Suppressor macrophage treated with lipopolysaccharide for 1 hour (primary cell): ENCODE data around the gene DIRAS1.

Source experiments
- DNase-seq, 3 donors: peaks; one replicate each; pipeline ENCODE4 v3.0.0-alpha.2; 2020 to 2022

Gene DIRAS1, protein sequence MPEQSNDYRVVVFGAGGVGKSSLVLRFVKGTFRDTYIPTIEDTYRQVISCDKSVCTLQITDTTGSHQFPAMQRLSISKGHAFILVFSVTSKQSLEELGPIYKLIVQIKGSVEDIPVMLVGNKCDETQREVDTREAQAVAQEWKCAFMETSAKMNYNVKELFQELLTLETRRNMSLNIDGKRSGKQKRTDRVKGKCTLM

DNA sequence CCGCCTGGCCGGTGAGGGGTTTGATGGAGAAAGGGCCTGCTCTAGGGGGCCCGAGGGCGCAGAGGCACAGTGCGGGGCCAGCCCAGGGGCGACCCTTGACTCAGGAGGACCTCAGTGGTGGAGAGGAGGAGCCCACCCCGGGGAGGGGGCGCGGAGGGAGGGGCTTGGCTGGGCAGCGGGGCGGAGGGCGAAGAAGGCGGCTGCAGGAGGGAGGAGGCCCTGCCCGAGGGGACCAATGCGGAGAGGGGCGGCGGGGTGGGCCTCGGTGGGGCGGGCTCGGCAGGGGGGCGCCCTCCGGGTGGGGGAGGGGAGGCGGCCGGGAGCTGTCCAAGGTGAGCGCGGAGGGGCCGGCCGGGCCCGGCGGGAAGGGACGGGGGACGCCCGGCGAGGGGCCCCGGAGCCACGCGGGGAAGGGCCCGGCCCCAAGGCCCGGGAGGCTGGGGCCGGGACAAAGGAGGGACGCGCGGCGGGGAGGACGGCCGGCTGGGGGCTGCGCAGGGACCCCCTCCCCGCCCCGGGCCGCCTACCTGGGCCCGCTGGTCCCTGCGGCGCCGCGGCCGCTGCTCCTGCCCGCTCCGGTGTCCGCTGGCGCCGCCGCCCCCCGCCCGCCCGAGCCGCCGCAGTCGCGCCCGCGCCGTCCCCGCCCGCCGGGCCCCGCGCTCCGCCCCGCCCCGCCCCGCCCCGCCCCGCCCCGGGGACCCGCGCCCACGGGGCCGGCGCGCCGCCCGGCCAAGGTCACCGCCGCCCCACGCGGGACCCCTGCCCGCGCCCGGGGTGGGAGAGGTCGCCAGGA lies at the start of gene DIRAS1:
Gene DIRAS1, minus strand, starts transcription at position 596 of the 793 bp plus-strand sequence. CDS start 3,566 bp downstream, outside the sequence.
- DNase-seq: peak in 1 of 3 donors; percentile 38

DNA sequence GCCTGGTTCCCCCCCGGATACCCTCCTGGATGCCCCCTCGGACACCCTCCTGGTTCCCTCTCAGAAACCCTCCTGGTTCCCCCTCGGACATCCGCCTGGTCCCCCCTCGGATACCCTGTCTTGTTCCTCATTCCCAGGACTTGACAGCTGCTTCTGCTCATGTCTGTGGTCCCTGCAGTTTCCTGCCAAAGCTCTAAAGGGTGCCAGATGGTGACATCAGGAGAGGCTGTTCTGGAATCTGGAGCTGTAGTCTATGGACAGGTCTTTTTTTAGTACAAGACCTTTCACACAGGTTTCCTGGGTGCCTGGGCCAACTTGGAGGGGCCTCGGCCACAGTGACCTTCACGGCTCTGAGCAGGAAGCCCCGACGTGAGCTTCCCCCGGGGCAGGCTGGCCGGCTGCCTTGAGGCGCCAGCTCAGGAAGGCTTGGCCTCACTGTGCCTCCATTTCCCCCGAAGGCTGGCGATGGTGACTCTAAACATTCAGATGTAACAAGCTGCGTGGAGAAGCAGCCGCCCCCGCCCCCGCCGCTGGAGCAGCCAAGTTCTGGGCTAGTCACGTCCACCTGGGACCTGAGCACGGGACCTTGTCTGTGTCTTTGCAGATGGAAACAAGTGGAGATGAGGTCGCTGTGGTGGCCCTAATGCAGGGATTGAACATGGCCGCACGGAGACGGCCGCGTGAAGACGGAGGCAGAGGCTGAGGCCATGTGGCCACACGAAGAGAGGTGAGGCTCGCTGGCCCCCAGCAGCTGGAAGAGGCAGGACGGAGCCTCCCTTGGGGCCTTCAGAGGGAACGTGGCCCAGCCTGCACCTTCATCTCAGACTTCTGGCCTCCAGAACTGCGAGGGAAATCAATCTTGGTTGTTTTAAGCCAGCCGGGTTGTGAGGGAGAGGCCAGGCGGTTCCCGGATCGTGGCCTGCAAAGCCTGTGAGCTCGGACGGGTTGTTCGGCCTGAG lies 49.2 kb upstream of the DIRAS1 start:
- peak; percentile 38 to 64 (median 42) for DNase-seq

DNA sequence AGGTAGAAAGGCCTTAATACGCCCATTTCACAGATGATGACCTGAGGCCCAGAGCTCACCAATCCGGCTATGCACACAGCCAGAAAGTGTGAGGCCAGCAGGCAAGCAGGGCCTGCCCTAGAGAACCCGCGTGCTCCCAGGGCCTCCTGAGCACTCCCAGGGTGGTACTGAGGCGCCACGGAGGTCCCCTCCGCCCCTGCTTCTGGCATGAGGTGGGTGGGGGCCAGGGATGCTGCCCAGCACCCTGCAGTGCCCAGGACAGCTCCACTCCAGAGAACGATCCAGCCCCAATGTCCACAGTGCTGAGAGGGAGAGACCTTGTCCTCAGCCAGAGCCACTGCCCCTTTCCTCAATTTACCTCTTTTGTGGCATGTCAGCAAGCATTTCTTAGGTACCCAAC lies 48.0 kb upstream of the DIRAS1 start:
- no peak for DNase-seq

DNA sequence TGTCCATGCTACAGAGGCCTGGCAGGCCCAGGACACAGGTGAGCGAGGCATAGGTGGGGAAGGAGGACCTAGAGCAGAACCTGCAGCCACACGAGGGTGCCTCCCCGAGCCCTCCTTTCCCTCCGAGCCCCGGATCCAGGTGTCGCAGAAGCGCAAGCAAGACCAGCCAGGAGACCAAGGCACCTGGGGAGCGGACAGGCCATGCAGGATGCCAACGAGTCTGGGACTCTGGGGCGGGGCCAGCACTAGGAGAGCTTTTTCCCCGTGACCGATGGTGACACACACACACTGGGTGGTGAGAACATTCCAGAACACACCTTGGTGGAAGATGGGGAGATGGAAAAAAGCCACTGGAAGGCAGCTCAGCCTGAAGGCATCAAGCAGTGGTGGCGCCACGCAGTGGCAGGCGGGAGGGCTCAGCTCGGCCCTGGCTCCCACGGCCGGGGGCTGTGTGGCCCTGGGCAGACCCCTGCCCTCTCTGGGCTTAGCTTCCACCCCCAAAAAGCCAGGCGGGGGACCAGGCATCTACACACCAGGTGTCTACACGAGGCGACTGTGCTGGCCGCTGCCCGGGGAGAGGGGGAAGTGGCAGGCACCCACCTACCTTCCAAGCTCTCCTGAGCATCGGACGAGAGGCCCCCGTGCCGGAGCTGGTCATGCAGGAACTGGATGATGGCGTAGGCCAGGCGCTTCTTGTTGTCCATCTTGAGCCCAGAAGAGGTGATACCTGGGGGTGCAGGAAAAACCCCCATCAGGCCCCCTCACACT lies 47.4 kb upstream of the DIRAS1 start:
- no peak for DNase-seq

DNA sequence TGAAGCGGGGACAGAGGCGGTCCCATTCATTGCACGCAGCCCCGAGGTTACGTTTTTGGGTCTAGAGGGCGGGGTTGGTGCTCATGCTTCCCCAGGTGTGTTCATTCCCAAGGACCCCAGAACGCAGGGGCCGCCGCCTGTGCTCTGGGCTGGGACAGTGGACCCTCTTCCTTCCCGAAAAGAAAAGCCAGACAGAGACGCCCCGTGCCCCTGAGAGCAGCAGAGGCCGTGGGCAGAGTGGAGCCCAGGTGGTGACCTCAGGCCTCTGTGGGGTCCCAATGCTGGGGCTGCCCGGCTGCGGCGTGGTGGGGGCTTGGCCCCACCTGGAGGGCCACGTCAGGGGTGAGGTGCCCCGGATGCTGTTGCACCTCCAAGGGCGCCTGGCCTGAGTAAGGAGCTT lies 46.5 kb upstream of the DIRAS1 start:
- DNase-seq: no peak

DNA sequence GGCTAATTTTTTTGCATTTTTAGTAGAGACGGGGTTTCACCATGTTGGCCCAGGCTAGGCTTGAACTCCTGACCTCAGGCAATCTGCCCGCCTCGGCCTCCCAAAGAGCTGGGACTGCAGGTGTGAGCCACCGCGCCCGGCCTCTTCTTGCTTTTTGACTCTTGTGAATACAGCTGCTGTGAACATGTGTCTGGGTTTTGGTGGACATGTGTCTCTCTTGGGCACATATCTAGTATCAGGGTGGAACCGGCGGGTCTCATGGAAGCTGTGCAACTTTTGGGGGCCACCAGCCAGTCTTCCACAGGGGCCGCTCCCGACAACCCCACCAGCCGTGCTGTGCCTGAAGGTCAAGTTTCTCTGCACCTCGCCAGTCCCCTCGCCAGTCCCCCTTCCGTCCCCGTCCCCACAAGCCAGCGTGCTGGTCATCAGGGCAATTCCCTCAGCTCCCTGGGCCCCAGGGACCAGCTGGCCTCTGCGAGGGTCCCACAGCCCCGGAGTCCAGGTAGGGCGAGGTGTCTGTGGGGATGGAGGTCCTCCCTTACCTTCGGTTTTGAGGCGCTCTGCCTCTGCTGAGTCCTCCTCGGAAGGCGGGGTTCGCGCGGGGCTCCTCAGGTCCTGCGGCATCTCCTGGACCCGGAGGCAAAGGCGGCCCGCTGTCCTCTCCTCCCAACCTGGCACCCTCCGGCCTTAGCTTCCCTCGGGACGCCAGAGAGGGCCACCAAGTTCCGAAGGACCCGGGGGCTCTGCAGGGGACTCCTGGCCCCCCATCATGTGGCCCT lies 45.6 kb upstream of the DIRAS1 start:
- DNase-seq: no peak

DNA sequence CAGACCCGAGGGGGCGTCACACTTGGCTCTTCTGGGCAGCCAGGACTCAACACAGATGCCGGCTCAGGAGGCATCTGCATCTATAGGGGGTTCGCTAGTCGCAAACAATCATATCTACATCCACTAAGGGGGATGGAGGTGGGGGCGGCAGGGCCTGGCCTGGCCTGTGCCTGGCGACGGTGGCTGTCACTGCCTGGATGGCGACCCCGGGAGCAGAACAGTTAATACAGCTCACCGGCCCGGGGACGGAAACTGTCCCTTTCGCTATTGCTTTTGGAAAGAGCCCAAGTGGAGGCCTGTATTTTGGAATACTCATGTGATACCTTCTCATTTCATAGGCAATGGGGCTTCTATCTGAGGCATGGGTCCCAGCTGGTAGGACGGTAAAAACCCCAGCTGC lies 44.2 kb upstream of the DIRAS1 start:
- DNase-seq: no peak

DNA sequence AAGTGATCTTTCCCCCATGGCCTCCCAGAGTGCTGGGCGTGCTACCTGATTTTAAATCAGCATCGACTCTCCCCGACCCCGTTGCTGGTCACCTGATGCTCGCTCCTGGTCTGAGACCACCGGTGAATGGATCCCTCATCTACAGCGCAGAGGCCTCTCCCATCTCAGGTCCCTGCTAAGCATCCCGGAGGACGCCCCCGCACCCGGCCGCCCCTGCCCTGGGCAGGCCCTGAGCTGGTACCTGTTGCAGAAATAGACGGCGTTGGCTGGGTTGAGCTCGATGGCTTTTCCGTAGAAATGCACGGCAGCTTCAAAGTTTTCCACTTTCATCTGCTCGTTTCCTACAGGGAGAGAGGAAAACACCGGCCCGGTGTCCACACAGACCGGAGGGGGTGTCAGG lies 43.8 kb upstream of the DIRAS1 start:
- no peak for DNase-seq

DNA sequence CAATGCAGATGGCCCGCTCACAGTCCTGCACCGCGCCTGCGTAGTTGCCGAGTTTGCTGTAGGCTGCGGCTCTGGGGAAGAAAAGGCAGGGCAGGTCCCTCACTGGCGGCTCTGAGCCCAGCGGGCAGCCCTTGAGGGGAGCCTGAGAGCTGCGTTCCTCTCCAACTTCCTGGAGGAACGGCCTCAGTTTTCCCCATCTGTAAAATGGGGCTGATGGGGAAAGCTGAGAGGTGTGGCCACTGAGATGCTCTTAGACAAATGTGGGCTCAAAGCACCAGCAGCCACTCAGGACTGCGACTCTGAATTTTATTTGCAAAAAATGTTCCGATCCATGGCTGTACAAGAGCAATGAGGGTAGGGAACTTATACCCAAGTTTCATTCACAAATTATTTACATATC lies 42.5 kb upstream of the DIRAS1 start:
- no peak for DNase-seq

DNA sequence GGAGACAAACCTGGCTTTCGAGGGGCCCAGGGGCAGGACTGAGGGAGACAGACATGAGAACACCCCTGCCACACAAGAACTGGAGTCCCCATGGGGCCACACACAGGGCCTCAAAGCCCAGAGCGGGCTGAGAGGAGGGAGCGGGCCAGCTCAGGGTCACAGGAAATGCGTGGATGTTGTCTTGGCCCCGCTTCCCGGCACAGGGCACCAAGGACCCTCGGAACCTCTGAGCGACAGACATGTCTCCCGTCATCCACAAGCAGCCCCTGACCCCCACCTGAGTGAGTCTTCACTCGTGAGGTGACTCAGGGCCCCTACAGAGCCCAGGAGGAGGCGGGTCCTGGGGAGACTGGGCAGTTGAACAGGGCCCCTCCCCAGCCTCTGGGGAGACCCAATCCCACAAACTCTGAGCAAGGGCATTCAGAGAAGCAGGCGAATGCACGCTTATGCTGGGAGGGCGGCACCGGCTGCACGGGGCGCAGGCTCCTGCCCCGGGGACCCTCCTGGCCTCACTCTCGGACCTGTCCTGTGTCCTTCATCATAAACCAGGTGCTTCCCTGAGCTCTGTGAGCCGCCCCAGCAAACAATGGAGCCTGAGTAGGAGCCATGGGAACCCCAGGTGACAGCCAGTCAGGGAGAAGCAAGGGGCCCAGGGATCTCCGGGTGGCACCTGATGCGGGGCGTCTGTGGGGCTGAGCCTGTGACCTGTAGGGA lies 41.8 kb upstream of the DIRAS1 start:
- no peak for DNase-seq

DNA sequence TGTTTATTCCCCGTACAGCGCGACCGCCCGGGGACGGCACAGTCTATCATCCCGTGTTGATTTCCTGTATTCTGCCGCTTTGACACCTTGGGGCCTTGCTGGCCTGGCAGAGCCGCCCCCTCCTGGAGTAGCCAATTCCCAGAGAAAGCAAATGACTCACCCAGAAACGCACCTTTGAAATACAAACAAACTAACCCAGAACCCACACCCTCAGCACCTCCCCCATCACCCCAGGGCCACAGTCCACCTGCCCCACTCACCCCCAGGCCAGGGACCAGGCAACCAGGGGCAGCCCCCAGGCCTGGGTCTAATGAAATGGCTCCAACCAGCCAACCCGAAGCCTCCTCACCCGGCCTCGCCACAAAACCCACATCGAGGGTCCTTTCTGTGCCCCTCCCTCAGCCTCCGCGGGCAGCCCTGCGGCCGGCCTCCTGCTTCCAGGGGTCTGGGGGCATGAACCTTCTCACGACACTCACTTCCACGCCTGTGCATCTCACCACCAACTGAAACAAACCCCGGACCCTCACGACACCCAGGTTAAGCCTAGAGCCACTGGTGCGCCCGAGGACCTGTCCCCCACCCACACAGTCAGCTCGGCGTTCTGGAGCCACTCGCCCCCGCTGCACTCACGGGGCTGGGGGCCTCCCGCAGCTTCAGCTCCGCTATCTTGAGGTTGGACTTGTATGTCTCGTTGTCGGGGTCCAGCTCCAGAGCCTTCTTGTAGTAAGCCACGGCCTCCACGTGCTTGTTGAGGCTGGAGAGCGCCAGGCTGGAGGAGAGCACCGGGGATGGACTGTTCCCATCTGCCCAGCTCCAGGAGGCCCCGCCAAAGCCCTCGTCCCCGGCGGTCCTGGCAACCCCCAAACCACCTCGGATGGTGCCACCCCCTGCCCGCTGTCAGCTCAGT lies 41.0 kb upstream of the DIRAS1 start:
- no peak for DNase-seq

DNA sequence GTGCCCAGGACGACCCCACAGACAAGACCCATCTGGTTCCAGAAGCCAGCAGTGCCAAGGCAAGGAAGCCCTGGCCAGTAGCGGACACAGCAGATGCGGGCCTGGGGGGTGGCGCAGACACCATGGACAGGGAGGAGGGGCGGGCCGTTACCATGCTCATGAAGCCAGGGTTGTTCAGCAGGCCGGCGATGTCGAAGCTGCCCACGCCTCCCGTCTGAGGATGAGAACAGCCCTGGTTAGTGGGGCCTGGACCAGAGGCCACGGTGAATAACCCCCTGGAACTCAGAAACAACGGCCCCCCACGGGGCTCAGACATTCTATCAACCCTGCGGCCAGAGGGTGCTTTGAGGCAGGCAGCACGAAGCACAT lies 40.1 kb upstream of the DIRAS1 start:
- no peak for DNase-seq

DNA sequence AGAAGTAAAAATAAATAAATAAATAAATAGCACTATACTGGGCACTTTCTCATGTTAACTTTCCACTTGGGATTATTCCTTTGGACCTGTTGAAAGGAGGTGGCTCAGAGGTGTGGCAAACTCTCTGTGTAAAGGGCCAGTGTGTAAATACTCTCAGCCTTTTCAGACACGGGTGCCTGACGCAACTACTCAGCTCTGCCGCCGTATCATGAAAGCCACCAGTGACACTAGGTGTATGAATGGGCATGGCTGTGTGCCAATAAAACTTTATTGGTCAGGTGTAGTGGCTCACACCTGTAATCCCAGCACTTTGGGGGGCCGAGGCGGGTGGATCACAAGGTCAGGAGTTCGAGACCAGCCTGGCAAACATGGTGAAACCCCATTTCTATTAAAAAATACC lies 38.8 kb upstream of the DIRAS1 start:
- no peak for DNase-seq

DNA sequence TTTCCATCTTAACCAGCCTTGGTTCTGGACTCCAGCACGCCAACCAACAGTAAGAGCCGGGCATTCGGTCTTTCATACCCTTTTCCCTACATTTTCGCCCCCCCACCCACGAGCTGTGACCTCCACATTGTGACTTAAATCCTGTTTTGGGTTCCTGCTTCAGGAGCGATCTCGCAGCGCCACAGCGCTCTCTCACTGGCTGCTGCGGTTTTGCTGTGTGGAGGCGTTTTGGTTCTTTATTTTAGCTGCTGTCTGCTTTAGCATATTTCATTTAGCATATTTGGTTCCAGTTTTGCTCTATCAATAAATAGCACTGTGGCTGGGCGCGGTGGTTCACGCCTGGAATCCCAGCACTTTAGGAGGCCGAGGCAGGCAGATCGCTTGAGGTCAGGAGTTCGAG lies 38.2 kb upstream of the DIRAS1 start:
- DNase-seq: no peak

DNA sequence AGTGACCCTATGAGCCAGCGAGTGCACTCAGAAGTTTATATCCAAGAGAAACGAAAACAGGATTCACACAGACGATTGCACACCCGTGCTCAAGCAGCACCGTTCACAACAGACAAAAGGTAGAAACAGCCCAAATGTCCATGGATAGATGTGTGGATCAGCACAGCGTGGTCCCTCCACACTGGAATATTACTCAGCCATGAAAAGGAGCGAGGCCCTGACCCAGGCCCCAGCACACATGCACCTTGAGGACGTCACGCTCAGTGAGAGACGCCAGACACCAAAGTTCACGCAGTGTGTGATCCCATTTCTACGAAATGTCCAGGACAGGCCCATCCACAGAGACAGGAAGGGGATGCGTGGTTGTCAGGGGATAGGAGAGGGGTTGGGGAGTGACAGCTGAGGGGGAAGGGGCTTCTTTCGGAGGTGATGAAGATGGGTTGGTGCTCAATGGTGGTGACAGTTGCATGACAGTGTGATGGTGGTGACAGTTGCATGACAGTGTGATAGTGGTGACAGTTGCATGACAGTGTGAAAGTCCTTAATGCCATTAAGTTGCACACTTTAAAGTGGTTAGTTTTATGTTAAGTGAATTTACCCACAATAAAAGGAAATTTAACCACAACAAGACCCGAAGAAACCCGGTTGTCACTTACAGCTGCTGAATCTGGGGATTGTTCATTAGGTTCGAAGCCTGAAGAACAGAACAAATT lies 37.6 kb upstream of the DIRAS1 start:
- DNase-seq: no peak

DNA sequence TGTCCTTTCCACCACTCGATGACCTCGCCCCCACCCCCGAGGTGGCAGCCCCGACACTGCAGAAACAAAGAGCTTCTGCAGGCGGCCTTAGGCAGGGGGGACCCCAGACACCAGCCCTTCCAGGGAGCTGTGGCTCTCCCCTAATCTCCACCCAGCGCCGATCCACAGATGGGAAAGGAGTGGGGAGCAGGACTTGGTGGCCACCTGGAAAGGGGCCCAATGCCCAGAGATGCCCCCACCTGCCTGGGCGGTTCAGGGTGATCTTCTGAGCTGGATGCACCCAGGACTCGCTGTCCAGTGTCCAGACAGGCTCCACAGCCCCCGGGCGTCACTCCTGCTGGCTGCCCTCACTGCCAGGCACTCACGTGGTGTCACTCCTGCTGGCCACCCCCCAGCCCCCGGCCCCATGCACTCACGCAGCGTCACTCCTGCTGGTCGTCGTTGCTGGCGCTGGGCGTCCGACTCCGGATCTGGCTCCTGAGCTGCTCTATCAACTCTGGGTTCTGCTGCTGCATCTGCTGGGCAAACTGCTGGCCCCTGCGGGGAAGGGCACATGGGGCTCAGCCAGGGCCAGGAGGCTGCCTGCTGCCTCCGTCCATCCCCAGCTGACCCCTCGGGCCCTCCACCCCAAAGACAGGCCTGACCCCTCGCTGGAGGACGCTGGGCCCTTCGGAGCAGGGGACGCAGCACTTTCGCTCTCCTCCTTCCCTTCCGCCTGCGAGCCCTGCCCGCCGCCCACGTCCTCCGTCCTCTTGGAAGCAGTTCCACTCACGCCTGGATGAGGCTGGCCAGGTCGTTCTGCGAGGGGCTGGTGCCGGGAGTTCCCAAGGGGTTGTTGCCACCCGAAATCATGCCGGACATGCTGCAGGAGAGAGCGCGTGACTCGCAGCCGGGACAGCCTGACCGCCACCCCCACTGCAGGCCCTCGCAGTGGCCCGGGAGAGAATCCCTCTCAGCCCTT lies 36.0 kb upstream of the DIRAS1 start:
- no peak for DNase-seq

DNA sequence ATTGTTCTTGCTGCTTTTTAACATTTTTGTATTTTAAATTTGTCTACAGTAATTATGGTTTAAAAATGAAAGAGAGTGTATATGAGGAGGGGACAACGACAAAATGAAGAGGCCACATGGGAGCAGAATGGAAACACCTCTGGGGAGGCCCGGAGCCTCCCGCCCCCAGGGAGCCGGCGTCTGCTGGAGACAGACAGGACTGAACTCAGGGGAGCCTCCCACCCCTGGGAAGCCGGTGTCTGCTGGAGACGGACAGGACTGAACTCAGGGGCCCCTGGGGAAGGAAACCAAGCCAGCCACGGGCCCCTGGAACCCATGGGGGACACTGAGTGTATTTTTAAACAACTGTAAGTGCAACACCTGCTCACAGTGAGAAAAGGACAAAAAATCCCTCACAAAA lies 35.3 kb upstream of the DIRAS1 start:
- DNase-seq: no peak

DNA sequence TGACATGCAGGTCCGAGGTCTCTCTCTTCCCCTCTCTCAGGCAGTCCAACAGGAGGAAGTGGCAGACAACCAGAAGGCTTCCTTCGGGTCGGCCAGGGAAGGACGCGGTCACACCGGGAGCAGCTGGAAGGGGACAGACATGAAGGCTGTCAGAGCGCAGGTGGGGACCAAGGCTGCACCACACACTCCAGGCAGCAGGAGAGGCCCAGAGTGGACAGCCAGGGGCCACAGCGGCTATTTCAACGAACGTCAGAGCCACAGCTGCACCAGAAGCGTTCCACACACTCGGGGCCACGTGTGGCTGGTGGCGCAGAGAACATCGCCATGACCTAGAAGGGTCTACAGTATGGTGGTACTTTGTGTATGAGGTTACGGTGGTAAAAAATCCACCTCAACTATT lies 34.6 kb upstream of the DIRAS1 start:
- DNase-seq: no peak

DNA sequence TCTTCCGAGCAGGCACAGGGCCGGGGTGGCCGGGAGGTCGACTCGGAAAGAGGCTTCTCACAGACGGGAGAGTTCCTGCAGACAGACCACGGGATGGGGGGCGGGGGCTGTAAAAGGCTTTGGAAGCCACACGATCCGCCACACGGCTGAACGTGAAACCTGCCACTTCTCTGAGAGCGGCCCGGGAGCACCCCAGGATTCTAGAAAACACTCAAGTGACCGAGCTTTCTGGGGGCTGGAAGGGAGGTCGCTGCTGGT lies 34.2 kb upstream of the DIRAS1 start:
- no peak for DNase-seq
